A673 (cell line): Measurements from ENCODE around the gene SGPL1.

Source experiments
- CTCF ChIP-seq: fragments of 300-800, 200-600 bp; sonication (generic); conservative IDR thresholded peaks from 2 replicates; pipeline ENCODE4 v1.5.1; 2017; ENCODE audit warnings: low read depth, mild to moderate bottlenecking, antibody characterized with exemption, low read length, moderate library complexity, mixed read lengths
- EZH2 ChIP-seq: fragments of 200-600 bp; sonication (generic); IDR thresholded peaks from 2 replicates; pipeline ENCODE4 v1.6.1; 2017; ENCODE audit warnings: borderline replicate concordance, low read depth, mild to moderate bottlenecking, mixed read lengths, antibody characterized with exemption, low read length; ENCODE audit not compliant: poor library complexity, severe bottlenecking

GRCh38 chr10:70908406-70909296 is 92.9 kb downstream of the SGPL1 start:
- TF ChIP-seq CTCF (no peak), EZH2 (no peak)
